ENCODE results near the gene SLC1A4.
"Not testable (repeated sequence)": the region's sequence is repeated elsewhere in the genome, so short reads cannot be mapped to it uniquely, and the experiment has no call there.

SLC1A4 gene

DNA sequence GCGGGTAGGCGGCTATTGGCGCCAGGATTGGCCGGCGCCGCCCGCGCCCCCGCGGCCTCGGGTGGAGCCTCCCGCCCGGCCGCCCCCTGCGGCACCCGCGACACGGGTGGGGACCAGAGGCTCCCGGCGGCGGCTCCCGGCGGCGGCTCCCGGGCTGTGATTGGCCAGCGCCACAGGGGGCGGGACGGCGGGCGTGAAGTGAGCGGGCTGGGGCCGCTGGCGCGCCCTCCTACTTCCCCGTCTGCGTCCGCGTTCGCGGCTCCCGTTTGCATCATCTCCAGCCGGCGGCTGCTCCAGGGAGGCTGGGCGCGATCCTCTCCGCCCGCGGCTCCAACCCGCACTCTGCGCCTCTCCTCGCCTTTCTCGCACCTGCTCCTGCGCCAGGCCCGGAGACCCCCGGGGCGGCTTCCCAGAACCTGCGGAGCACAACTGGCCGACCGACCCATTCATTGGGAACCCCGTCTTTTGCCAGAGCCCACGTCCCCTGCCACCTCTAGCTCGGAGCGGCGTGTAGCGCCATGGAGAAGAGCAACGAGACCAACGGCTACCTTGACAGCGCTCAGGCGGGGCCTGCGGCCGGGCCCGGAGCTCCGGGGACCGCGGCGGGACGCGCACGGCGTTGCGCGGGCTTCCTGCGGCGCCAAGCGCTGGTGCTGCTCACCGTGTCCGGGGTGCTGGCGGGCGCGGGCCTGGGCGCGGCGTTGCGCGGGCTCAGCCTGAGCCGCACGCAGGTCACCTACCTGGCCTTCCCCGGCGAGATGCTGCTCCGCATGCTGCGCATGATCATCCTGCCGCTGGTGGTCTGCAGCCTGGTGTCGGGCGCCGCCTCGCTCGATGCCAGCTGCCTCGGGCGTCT lies at the start of gene SLC1A4:
TSS of gene SLC1A4 (plus strand) at position 274 of the 856 bp plus-strand sequence. CDS start at position 519, 245 bp downstream.
- DNase-seq: peak; percentile 59

DNA sequence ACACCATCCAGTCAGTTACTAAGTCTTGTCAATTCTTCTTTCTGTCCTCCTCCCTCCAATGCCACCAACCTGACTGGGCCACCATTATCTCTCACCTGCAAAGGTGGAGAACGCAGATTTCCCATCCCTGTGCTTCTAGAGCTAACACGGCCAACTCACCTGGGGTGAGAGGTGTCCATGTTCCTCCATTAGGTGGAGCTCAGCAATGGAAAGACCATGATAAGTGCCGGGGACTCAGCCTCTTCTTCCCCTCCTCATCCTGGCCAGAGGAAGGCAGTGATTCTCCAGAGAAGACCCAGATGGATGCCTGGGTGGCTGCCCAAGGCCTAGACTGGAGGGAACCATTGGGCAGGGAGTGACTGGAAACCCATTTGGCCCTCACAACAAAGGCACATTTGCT lies 48.1 kb upstream of the SLC1A4 start:
- no peak for DNase-seq

DNA sequence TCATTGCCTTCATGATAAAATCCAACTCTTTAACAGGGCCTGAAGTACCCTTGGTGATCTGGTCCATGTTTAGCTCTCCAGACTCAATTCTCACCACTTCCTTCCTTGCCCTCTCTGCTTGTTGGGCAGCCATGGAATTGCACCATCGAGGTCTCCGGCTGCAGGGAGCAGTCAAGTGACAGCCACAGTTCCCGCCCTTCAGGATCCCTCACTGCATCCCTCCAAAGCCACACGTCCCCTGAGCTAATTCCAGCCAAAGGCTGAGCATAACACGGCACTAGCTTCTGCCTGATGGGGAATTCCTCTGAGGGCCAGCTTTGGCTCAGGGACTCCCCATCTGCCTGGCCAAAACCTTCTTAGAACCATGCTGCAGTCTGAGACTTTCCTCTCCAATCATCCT lies 47.4 kb upstream of the SLC1A4 start:
- DNase-seq: no peak

DNA sequence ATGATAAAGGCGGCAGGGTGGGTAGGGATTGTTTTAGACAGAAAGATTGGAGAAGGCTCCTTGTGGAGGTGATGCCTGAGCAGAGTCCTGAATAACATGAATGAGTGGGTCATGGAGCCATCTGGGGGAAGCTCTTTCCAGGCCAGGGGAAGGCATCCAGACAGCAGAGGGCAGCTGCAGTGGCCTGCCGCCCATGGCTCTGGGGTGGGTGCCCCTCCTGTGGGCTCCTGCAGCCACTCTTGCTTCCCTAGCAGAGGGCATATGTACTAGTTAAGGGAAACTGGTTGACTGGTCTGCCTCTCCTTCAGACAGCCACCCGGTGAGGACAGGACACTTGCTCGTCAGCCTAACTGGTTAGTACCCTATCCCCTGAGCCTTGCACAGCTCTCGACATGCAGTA lies 46.5 kb upstream of the SLC1A4 start:
- no peak for DNase-seq

DNA sequence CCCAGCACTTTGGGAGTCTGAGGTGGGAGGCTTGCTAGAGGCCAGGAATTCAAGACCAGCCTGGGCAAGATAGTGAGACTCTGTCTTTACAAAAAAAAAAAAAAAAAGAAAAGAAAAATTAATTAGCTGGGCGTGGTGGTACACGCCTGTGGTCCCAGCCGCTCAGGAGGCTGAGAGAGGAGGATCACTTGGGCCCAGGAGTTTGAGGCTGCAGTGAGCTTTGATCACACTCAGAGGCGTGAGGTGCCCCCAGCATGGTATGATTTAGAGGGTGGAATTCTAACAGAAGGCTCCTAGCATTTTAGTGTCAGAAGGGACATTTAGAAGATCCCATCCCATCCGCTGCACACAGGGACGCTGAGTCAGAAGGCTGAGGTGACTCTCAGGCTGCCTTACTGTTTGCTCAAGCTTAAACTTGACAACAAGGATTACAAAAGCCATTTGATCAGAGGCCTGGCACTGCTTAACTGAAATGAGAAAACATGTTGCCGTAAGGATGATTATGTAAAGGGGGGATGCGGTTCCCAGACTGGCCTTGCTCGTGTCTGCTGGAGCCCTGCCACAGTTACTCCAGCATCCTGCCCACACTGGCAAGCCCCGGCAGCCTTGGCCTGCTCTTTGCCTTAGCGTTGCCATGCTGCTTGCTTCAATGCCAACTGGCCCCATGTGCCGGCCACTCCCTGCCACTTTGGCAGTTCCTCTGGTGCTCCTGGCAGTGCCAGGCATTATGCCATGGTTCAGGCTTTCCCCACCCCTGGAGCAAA lies 45.6 kb upstream of the SLC1A4 start:
- peak; percentile 89 for DNase-seq

DNA sequence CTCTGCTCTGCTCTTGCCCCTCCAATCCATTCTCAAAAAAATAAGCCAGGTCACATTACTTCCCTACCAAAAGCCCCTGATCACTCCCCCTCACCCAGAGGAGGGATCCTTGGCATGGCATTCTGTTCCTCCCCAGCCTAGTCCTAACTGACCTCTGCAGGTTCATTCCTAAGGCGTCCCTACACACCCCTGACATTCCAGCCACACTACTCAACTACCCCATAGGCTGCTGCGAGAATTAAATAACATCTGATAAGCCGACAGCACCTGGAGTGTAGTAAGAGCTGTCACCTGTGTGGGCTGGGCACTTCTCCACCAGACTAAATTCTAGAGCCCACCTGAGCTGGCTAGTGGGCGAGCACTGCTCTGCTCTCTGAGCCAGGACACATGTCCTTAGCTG lies 44.7 kb upstream of the SLC1A4 start:
- no peak for DNase-seq

DNA sequence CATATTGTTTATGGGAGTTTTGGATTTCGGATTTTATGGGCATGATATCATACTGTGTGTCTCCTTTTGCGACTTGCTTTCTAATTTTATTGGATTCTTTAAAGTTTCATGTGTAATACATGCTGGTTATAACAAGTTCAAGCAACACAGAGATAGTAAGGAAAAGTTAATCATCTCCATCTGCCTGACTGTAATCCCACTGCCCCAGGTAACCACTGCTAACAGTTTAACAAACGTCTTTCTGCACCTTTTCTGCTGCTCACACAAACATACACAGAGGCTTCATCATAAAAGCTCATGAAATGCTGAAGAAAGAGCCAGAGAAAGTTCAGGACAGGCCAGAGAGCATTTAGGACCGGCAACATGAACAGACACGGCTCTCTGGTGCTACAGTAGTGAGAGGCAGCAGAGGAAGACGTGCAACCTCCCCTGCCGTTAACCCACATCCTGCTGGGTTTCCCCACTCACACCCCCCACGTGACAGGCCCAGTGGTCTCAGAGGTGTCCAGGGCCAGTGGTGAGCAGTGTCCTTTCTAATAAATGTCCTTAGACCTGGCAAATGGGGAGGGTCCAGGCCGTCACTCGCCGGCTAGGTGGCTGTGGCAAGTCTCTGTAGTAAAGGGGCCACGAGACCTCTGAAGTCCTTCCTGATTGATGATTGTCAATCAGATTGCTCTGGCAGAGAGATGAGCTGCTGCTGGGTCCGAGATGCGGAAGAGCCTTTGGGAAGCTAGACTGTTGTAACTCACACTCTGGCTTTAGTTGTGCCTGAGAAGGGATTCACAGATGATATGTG lies 43.0 kb upstream of the SLC1A4 start:
- DNase-seq: no peak

DNA sequence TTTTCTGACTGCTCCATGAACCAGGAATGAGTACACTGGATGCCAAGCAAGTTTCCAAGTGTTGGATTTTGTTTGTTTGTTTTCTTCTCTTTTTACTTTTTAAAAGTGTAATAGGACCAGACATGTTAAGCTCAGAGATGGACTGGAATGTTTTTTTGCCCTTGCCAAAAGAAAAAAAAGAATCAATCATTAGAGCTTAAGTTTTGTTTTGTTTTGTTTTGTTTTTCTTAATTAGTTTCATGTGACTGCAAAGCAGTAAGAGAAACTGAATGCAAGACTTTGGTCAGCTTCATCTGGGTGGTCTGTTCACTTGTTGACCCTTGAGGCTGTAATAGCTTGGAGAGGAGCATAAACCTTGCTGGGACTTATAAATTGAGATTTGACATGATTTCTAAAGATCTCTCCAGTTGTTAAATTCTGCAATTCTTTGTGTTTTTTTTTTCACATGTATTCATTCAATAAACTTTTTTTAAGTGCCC lies 42.4 kb upstream of the SLC1A4 start:
- DNase-seq: no peak

DNA sequence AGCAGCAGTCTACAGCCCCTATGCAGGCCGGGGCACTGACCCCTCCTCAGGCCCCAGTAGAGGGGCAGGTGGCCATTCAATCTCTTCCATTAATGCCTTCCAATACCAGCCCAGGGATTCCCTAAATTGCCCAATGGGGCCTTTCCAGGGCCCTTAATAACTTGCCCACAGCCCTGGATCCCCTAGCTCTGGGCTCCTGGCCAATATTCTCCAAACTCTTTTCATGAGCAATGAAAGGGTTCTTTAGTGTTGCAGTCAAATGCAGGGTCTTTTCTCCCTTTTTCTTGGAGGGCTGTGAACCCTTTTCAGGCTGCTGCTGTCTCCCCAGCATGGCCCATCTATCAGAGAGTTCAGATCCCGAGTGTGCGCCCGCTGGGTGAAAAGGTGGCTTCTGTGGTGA lies 41.3 kb upstream of the SLC1A4 start:
- DNase-seq: no peak

DNA sequence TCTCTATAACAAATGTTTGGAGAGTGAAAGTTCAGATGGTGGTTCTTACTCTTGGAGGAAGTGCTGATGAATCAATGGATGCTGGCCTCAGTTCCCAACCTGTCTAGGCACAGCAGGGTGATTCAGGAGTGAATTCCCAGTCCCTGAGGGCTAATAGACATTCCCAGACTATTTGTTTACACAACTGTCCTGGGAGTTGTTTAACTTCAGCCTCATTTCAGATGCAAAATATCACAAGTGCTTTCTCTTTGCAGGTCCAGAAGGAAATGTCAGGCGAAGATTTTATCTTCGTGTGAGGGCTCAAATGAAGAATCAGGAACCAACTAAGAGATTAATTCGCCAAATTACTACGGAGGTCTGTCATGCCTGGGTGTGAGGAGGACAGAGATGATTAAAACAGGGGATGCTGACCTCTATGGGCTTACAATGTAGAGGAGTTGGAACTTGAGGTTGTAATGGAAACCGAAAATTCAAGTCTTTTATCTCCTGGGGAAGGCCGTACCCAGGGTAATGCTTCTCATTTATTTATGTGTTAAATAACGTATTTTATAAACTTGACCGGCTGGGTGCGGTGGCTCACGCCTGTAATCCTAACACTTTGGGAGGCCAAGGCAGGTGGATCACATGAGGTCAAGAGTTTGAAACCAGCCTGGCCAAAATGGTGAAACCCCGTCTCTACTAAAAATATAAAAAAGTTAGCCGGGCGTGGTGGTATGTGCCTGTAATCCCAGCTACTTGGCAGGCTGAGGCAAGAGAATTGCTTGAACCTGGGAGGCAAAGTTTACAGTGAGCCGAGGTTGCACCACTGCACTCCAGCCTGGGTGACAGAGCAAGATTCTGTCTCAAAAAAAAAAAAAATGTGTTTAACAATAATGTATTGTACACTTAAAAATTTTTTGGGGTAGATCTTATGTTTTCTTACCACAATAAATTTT lies 38.7 kb upstream of the SLC1A4 start:
- no peak for DNase-seq

DNA sequence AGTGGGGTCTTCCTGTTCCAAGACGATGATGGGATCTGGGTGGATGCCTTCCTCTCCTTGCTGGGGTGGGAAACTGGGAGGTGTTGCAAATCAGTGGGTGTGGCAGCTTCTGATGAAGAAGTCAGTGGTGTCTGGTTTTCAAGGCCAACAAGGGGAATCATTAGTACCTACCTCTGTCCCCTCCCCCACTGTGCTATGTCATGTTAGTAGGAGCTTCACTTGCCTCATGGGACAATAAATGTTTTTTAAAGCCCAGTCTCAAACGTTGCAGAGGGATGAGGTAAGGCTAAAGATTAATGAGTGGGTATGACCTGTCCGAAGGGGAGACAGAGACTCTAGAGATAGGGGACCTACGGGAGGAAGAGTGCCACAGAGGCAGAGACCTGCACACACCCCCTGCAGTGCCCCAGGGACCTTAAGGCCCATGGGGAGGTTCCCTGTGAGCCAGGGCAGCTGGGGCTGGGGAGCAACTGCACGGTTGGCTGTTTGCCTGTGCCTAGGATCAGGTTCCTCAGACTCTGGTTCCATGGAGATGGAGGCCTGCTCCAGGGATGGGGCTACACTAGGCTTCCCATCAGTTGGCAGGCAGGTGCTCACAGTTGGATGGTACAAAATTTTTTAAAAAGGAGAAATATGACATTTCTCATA lies 37.8 kb upstream of the SLC1A4 start:
- DNase-seq: no peak

DNA sequence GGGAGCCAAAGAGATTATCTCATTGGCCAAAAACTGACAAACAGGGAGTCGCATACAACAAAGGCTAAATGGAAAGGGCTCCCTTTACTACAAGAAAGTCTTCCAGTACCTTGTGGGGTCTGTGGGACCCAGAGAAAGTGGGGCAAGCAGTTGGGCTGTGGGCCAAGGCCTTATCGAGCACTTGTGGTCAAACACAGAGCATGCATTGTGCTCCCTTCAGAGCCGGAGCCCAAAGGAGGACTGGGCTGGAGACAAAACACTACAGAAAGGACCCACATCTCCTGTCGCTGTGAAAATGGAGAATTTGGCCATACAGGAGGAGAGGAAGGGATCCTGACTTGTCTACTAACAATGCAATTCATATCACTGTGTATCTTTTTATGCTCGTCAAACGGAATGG lies 37.1 kb upstream of the SLC1A4 start:
- no peak for DNase-seq

DNA sequence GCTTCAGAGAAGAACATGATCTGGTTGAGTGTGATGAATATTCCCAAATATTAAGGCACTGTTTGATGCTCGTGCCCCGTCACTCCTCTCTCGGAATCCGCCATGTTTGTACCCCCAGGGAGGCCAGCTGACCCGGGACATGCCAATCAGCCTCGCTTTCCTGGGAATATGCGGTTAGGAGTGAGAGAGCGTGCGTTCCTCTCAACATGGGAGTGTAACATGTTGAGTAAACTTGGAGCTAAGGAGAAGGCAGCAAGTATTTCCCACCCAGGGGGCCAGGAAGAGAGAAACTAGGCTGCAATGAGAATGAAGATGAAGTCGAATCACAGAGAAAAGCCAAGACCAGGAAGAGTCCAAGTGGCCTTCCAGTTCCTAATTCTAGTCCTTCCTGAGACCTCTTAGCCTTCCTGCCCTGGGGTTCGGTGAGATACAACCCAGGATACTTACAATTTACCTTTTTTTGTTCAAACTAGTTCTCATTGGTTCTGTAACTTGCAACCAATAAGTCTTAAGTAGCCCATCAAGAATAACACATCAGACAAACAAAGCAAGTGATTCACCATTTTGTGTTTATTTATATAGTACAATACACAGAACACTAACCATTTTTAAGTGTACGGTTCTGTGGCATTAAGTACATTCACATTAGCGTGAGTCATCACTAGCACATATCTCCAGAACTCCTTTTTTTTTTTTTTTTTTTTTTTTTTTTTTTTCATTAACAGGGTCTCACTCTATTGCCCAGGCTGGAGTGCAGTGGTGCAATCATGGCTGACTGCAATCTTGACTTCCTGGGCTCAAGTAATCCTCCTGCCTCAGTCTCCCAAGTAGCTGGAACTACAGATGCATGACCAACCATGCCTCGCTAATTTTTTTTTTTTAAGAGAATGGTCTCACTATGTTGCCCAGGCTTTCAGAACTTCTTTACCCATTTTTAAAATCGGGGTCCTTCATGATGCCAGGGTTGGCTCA lies 36.4 kb upstream of the SLC1A4 start:
- DNase-seq: no peak

DNA sequence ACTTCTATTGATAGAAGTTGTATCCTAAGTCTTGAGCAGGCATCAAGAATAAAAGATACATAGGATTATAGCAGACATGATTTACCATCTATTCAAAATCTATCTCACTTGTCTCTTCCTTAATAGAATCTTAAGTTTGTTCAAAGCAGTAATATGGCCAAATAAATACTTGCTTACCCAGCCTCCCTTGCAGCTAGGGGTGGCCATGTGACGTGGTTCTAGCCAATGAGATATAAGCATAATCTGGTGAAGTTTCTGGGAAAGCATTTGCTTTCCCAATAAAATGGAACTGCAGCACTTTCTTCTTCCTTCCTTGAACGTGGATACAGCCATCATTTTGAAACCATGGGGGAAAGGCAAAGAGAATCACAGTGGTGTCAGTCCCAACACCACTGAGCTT lies 33.7 kb upstream of the SLC1A4 start:
- no peak for DNase-seq

DNA sequence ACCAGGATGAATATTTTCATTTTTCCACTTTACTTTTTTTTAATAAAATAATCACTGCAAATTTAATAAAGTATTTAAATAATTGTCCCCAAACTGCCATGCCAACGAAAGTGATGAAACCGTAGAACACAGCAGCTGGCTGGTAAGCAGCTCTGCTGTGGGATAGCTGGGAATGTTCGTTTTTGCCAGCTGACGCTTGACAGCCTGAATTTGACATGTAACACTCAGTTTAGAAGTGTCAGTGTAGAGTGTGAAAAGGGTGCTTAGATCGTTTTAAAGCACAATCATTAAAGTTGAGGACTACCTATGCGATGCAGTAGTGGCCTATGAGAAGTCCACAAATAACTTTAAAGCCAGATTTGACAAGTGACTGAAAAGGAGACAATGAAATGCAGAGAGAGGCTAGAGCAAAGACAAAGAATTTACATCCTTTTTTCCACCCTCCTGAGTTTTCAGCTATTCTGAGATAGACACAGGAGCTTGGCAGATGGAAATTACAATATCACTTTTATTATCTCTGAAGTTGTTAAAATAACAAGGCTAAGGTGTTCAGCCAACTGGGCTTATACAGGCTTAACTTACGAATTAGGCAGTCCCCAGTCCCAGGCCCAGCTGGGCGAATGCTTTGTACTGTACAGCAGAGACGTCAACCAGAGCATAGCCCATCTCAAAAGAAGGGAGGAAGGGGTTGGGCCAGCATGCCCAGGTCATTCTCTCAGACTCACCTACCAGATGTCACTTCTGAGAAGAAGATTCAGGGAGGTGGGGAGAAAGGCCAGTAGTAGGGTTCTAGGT lies 31.9 kb upstream of the SLC1A4 start:
- no peak for DNase-seq

DNA sequence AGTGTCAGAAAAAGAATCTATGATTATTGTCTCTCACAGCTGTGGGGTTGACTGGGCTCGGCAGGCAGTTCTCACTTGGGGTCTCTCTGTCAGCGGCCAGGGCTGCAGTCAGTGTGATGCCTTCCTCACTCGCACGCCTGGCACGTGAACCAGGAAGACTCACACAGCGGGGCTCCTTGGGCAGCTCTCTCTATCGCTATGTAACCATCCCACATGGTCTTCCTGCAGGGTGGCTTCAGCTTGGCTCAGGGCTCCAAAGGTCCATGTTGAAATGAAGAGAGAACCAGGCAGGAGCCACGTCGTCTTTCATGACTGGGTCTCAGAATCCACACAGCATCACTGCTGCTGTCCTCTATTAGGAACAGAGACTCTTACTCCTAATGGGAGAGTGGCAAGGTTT lies 30.6 kb upstream of the SLC1A4 start:
- no peak for DNase-seq

DNA sequence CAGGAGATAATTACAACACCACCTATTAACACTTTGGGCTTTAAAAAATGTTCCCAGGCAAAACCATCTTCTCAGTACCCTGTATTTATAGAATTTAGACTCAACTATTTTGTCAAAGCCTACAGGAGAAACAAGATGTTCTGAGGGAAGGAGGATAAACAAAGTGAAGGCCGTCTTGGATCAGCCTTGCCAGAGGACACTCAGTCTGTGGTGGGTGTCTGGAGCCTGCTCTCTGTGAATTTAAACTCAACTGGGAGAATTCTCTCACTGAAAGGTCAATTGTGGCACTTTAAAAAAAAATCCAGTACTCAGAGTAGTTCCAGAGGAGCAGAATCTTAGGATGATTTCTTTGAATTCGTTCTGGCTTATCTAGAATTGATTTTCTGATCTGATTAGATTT lies 28.4 kb upstream of the SLC1A4 start:
- DNase-seq: no peak

DNA sequence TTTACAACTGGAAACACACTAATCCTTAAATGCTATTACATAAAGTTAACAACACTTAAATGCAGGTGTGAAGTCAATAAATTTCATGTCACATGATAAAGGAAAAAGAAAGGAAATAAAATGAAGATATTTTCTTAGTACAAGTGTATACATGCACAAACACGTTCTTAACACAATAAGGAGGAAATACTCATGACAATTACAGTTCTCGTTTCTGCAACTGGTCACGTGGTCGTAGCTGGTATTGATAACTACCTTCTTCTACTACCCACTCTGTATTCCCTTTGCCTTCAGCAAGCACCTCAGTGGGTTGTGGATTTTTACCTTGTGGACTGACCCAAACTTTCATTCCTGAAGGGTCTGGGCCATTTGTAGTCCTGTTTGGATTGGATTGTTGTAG lies 26.1 kb upstream of the SLC1A4 start:
- DNase-seq: not testable (repeated sequence)

DNA sequence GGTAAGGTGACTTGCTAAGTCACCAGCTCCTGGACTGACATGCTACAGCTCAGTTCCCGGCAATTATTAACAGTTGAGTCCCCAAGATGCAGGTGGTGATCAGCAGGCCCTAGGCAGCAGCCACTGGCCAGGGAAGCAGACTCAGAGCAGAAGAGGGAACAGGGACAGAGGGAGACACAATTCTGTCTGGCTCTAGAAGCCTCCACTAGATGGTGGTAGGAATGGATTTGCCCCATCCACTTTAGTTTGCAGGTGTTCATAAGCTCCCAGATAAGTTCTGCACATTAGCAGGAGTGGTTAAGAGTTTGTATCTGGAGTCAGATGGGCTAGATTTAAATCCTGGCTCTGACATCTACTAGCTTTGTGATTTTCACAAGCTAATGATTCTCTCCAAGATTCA lies 25.5 kb upstream of the SLC1A4 start:
- no peak for DNase-seq

DNA sequence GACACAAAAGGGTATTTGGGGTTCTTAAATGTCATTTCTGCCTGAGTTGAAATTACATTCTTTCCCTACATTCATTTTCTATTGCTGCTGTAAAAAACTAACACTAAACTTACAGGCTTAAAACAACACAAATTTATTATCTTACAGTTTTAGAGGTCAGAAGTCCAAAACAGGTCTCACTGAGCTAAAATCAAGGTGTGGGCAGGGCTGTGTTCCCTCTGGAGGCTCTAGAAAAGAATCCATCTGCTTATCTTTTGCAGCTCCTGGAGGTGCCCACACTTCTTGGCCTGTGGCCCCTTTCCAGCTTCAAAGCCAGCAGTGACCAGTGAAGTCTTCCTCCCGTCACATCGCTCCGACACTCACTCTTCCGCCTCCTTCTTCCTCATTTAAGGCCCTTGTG lies 23.2 kb upstream of the SLC1A4 start:
- no peak for DNase-seq

All from NCI-H446 treated with DMSO at 0.1 percent for 48 hours (cell line).